ENCODE results near the gene ELF1.

DNA sequence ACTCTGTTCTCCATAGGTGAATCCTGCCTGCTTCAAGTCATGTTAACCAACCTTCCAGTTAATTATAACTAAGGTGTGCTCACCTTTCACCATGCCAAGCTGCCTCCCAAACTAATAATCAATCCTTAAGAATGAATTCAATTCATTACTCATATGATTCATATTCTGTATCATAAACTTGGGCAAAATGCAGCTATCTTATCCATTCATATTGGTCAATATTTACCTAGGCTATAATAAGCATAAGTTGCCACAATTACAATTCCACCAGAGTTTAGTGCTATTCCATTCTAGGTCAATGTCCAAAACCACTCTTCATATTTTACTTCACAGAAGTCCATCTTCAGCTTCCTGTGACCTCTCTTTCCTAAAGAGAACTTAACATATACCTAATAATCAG lies 13.4 kb downstream of the ELF1 start:
- TF ChIP-seq, protein P1, sequence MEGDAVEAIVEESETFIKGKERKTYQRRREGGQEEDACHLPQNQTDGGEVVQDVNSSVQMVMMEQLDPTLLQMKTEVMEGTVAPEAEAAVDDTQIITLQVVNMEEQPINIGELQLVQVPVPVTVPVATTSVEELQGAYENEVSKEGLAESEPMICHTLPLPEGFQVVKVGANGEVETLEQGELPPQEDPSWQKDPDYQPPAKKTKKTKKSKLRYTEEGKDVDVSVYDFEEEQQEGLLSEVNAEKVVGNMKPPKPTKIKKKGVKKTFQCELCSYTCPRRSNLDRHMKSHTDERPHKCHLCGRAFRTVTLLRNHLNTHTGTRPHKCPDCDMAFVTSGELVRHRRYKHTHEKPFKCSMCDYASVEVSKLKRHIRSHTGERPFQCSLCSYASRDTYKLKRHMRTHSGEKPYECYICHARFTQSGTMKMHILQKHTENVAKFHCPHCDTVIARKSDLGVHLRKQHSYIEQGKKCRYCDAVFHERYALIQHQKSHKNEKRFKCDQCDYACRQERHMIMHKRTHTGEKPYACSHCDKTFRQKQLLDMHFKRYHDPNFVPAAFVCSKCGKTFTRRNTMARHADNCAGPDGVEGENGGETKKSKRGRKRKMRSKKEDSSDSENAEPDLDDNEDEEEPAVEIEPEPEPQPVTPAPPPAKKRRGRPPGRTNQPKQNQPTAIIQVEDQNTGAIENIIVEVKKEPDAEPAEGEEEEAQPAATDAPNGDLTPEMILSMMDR (IDR thresholded peaks at IDR 0.05), result no peak
- no peak for TF ChIP-seq POLR2A (IDR thresholded peaks at IDR 0.05; ENCODE audit: low read depth)

Measured in esophagus muscularis mucosa (tissue), 3 donors.